Endothelial cell of umbilical vein (primary cell): ENCODE measurements around the gene ADH1C. TPM values are rescaled to one million over a fixed set of nuclear protein-coding genes. Genes with fewer than 3 reads are reported as not detected.

Experiments used
- BruUV-seq: library from RNA; stranded (reverse); fragments of 400-500 nt; replicated peaks from 2 replicates; lab custom pipeline; 2021; lab: Mats Ljungman, UMichigan
- CTCF ChIA-PET: fragments of 300-600, 350-600 bp; sonication (Branson Sonifier 250); formaldehyde crosslinking; loops from one replicate; lab custom pipeline; 2021; ENCODE audit warnings: antibody characterized with exemption, inconsistent platforms; lab: Charles Lee
- POLR2A ChIA-PET: fragments of 300-600, 350-600 bp; sonication (Branson Sonifier 250); formaldehyde crosslinking; loops from one replicate; lab custom pipeline; 2021; ENCODE audit warnings: antibody characterized with exemption, inconsistent platforms; lab: Charles Lee
- DNase-seq: peaks from one replicate; pipeline ENCODE4 v3.0.0-alpha.2; 2011; ENCODE audit warnings: low read depth, low spot score
- FAIRE-seq: peaks from 2 replicates; lab custom pipeline; 2011; peaks lifted over from hg19 to GRCh38; lab: Jason Lieb, UNC
- H2AFZ ChIP-seq: 2 replicates; pipeline ENCODE4 v1.6.0; 2012; ENCODE audit warnings: low read depth, low read length, control low read depth, inconsistent platforms
- H3K27ac ChIP-seq: 2 replicates; pipeline ENCODE4 v1.5.1; 2011; ENCODE audit warnings: low read depth, mild to moderate bottlenecking, control low read depth, low read length, moderate library complexity; ENCODE audit not compliant: insufficient read depth
- H3K27me3 ChIP-seq, 2 experiments: 2 replicates each; pipeline versions ENCODE4 v1.6.0 to v1.6.1; 2011; ENCODE audit warnings: low read length in 2 of 2, mixed read lengths in 1 of 2; ENCODE audit not compliant: control insufficient read depth in 2 of 2, insufficient read depth in 2 of 2
- H3K36me3 ChIP-seq, 2 experiments: 2 replicates in 1 of 2; 3 replicates in 1 of 2; pipeline ENCODE4 v1.5.1; 2011; ENCODE audit warnings: low read length in 2 of 2, mild to moderate bottlenecking in 1 of 2, moderate library complexity in 1 of 2; ENCODE audit not compliant: control insufficient read depth in 2 of 2, insufficient read depth in 2 of 2; ENCODE audit errors: extremely low read depth in 1 of 2
- H3K4me1 ChIP-seq: 3 replicates; pipeline ENCODE4 v1.5.1; 2011; ENCODE audit warnings: mild to moderate bottlenecking, low read length; ENCODE audit not compliant: control insufficient read depth, insufficient read depth; ENCODE audit errors: extremely low read depth
- H3K4me2 ChIP-seq: 2 replicates; pipeline ENCODE4 v1.6.1; 2011; ENCODE audit warnings: low read length, control low read depth, mixed read lengths; ENCODE audit not compliant: insufficient read depth
- H3K4me3 ChIP-seq, 3 experiments: fragments of 200-600 bp in 1 of 3; sonication (generic), shearing (Covaris generic) in 1 of 3; replicated peaks in 1 of 3; 2 replicates each; pipeline ENCODE4 v1.5.1; 2011 to 2016; ENCODE audit warnings: control low read depth in 3 of 3, low read length in 3 of 3, mild to moderate bottlenecking in 2 of 3, inconsistent platforms in 1 of 3, low read depth in 1 of 3, moderate library complexity in 1 of 3; ENCODE audit not compliant: insufficient read depth in 1 of 3
- H3K79me2 ChIP-seq: 2 replicates; pipeline ENCODE4 v1.6.0; 2012; ENCODE audit warnings: low read length, inconsistent platforms; ENCODE audit not compliant: control insufficient read depth, insufficient read depth
- H3K9ac ChIP-seq: replicated peaks from 2 replicates; pipeline ENCODE3; 2011; ENCODE audit warnings: low read length, control low read depth; ENCODE audit not compliant: insufficient read depth; ENCODE audit errors: extremely low read depth
- H3K9me1 ChIP-seq: replicated peaks from 3 replicates; pipeline ENCODE4 v1.6.0; 2011; ENCODE audit warnings: mild to moderate bottlenecking, low read length; ENCODE audit not compliant: control insufficient read depth, insufficient read depth; ENCODE audit errors: extremely low read depth
- H3K9me3 ChIP-seq: replicated peaks from 2 replicates; pipeline ENCODE4 v1.5.1; 2012; ENCODE audit warnings: low read length, inconsistent platforms; ENCODE audit not compliant: control insufficient read depth, insufficient read depth
- H4K20me1 ChIP-seq: replicated peaks from 2 replicates; pipeline ENCODE3; 2011; ENCODE audit warnings: mild to moderate bottlenecking, low read length; ENCODE audit not compliant: control insufficient read depth, insufficient read depth; ENCODE audit errors: extremely low read depth
- CTCF ChIP-seq, 2 donors: IDR thresholded peaks; 1 replicate in 1 of 2; 2 replicates in 1 of 2; pipeline ENCODE4 v1.5.1; 2011; ENCODE audit warnings: low read length in 2 of 2, mild to moderate bottlenecking in 2 of 2, moderate library complexity in 2 of 2, control low read depth in 1 of 2, inconsistent platforms in 1 of 2, low read depth in 1 of 2; ENCODE audit not compliant: insufficient read depth in 1 of 2; ENCODE audit errors: extremely low read depth in 1 of 2
- EZH2 ChIP-seq: IDR thresholded peaks from 2 replicates; pipeline ENCODE4 v1.6.1; 2012; ENCODE audit warnings: borderline replicate concordance, low read depth, mild to moderate bottlenecking, moderate library complexity, low read length, inconsistent platforms; ENCODE audit not compliant: severe bottlenecking
- FOS ChIP-seq: IDR thresholded peaks from 2 replicates; pipeline ENCODE4 v1.6.1; 2011; ENCODE audit warnings: mild to moderate bottlenecking, low read length, moderate library complexity, borderline replicate concordance; ENCODE audit not compliant: insufficient read depth
- GATA2 ChIP-seq: IDR thresholded peaks from 2 replicates; pipeline ENCODE4 v1.7.0; 2011; ENCODE audit warnings: low read depth, mild to moderate bottlenecking, moderate library complexity, mixed read lengths, low read length; ENCODE audit not compliant: insufficient read length, insufficient read depth
- JUN ChIP-seq: IDR thresholded peaks from 2 replicates; pipeline ENCODE4 v1.6.1; 2011; ENCODE audit warnings: borderline replicate concordance, low read depth; ENCODE audit not compliant: insufficient read length, insufficient read depth
- MAX ChIP-seq: IDR thresholded peaks from 2 replicates; pipeline ENCODE4 v1.6.1; 2011; ENCODE audit not compliant: insufficient read depth, insufficient read length
- MYC ChIP-seq: IDR thresholded peaks from one replicate; pipeline ENCODE4 v1.6.1; 2011; ENCODE audit warnings: mild to moderate bottlenecking, low read depth, low read length
- POLR2A ChIP-seq: IDR thresholded peaks from 2 replicates; pipeline ENCODE4 v1.6.1; 2012; ENCODE audit warnings: low read depth, mild to moderate bottlenecking, control low read depth, low read length
- POLR2AphosphoS5 ChIP-seq: IDR thresholded peaks from 2 replicates; pipeline ENCODE4 v1.6.1; 2012; ENCODE audit warnings: low read depth, mild to moderate bottlenecking, control low read depth, low read length, moderate library complexity; ENCODE audit not compliant: insufficient read depth
- dilution Hi-C: fragments of 300-500 bp; cut with MboI; formaldehyde crosslinking; loops from one replicate; pipeline ENCODE4 v1.15.0; 2019; ENCODE audit warnings: low sequenced_read_pairs; ENCODE audit not compliant: extremely low pct_ligation_motif_present
- intact Hi-C: fragments of 100-400 bp; cut with micrococcal nuclease; formaldehyde crosslinking; loops from one replicate; pipeline ENCODE4 v1.10.0; 2022
- polyA plus RNA-seq, 4 experiments: library from polyadenylated mRNA; depleted of rRNA in 3 of 4; stranded (reverse) in 3 of 4; unstranded in 1 of 4; fragments of >200 nt; gene quantifications; 2 replicates each; pipeline versions ENCODE4 v1.2.1 to v1.2.3, GENCODE V29; 2011 to 2012; ENCODE audit warnings: missing spikeins in 1 of 4
- total RNA-seq: library from RNA; stranded (reverse); gene quantifications from 2 replicates; pipeline ENCODE4 v1.2.3, GENCODE V29; 2021

ADH1C gene
- total and polyA plus RNA-seq, 2 donors (not counting 3 experiments of a cell fraction or from before 2014, with no cell fraction given) = not detected

- POLR2A ChIA-PET = no interaction called here
- no peak for FAIRE-seq
- Histone ChIP-seq H3K27me3 (no peaks in the 10 kb centered on the region), H3K4me2 (no peak overlapping the region), H4K20me1 (no peaks in the 10 kb centered on the region), H3K79me2 (no peaks in the 10 kb centered on the region), H3K36me3 (no peaks in the 10 kb centered on the region), H3K9me3 (no peaks in the 10 kb centered on the region), H3K4me3 (no peak overlapping the region), H2AFZ (no peak overlapping the region), H3K4me1 (no peaks in the 10 kb centered on the region), H3K27ac (no peak overlapping the region), H3K9ac (no peak overlapping the region), H3K9me1 (no peaks in the 10 kb centered on the region)
- DNase-seq = no peak
- TF ChIP-seq POLR2AphosphoS5 (no peak), MYC (no peak), POLR2A (no peak), EZH2 (no peak), CTCF (IDR thresholded peaks at IDR 0.05; ENCODE audit: extremely low read depth in 1 of 2, insufficient read depth in 1 of 2, low read depth in 1 of 2, low read length in 2 of 2) (no peak)
- intact Hi-C loops (no loop called here), dilution Hi-C loops (no loop called here)
- BruUV-seq = no TSS peak
- CTCF ChIA-PET = no interaction called here
Observed at GRCh38 chr4:99315839-99316238, 36.7 kb downstream of the ADH1C start.

GRCh38 chr4:99314211-99314610, 38.3 kb downstream of the ADH1C start:
- no peak for TF ChIP-seq POLR2AphosphoS5
- no peak for TF ChIP-seq GATA2
- TF ChIP-seq POLR2A = no peak
- no peak for TF ChIP-seq FOS
- TF ChIP-seq MYC = no peak
- TF ChIP-seq JUN = no peak
- no peak for TF ChIP-seq MAX
- no peak for TF ChIP-seq EZH2
- TF ChIP-seq CTCF (IDR thresholded peaks at IDR 0.05; ENCODE audit: extremely low read depth in 1 of 2, insufficient read depth in 1 of 2, low read depth in 1 of 2, low read length in 2 of 2) = no peak
- Histone ChIP-seq H3K4me1 (no peaks in the 10 kb centered on the region), H3K27ac (no peak overlapping the region), H3K36me3 (no peaks in the 10 kb centered on the region), H3K9me3 (no peaks in the 10 kb centered on the region), H3K9me1 (no peaks in the 10 kb centered on the region), H3K4me2 (no peak overlapping the region), H2AFZ (no peak overlapping the region), H3K4me3 (no peak overlapping the region), H3K9ac (no peak overlapping the region), H3K79me2 (no peaks in the 10 kb centered on the region), H3K27me3 (no peaks in the 10 kb centered on the region), H4K20me1 (no peaks in the 10 kb centered on the region)
- intact Hi-C loops (no loop called here), dilution Hi-C loops (no loop called here)
- no peak for FAIRE-seq
- BruUV-seq = no TSS peak
- no peak for DNase-seq
- POLR2A ChIA-PET = no interaction called here
- CTCF ChIA-PET = no interaction called here
